AG08396 (cell line): ENCODE measurements around the gene KLHL40.

Experiments
- DNase-seq: peaks from one replicate; pipeline ENCODE4 v3.0.0; 2012; ENCODE audit warnings: low spot score, mixed read lengths

Gene KLHL40

DNA sequence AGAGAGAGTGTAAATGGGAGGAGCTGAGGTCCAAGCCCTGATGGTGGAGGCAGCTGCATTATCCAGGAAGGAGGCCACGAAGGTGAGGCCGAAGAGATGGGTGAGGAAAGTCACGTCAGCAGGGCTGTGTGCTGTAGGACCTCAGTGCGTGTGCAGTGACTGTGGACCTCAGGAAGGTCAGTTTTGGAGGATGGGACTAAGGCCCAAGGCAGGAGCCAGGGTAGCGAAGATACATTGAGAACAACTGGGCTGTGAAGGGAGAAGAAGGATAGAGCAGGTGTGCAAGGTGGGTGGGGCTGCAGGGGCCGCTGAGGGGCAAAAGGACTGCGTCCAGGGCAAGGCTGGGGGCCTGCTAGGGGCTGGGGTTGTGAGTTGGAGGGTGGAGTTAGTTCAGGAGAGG lies 4.9 kb downstream of the KLHL40 start:
- no peak for DNase-seq

DNA sequence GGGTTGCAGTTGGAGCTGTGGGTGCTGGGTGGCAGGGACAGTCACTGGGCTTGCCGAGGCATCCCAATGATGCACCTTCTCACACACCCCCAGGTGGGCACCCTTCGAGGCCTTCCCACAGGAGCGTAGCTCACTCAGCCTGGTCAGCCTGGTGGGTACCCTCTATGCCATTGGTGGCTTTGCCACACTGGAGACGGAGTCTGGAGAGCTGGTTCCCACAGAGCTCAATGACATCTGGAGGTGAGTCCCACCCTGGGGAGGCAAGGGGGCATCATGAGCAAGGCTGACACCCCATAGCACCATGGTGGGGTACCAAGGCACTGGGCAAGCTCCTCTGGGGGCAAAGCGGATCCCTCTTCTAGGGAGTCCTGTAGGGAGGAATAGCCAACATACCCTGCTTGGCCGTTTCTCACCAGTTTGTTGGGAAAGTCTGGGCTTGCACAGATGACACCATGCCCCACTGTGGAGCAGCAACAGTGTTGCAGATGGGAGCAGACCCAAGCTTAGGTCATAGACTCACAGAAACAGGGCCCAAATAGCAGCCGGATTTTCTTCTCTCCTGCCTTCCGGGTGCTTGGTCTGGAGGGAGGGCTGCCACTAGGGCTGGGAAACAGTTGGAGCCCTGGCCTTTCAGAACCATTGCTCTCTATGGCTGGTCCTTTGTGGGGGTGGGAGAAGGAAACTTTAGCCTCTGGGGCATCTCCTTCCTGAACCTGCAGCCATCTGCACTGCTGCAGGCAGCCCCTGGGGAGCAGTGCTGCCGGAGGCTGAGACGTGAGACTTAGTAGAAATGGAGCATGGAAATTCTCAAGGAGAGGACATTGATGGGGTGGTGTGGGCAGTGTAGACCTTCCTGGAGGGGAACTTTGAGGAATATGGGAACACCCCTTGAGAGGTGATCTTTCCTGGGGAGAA lies 5.7 kb downstream of the KLHL40 start:
- DNase-seq, result no peak

DNA sequence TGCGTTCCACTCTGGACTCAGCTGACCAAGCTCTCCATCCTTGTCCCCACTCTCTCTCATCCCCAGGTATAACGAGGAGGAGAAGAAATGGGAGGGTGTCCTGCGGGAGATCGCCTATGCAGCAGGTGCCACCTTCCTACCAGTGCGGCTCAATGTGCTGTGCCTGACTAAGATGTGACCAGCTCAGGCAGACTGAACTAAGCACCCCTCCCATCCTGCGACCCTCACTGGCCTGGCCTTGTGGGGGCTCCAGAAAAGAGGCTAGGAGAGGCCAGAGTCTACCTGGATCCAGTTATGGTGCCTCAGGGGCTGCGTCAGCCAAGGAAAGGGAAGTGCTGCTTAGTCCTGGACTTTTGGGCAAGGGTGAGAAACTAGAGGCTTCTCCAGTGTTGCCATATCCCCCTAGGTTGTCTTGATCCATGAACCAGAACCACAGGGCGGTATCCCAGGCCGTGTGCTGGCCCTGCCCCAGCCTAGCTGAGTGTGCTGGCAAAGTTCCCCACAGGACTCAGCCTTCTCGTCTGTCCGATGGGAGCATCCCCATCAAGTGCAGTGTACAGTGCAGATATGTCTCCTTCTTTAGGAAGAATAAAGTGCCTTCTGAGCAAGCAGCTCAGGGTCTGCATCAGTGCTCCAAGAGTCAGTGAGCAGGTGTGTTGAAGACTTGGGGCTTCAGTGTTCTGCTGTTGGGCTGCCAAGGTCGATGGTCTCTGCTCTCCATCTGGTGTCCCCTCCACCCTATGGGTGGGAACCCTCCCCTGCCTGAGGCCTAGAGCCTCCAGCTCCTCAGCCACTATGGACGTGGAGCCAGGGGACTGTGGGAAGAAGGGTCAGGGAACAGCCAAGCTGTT lies 6.7 kb downstream of the KLHL40 start:
- DNase-seq, result no peak

DNA sequence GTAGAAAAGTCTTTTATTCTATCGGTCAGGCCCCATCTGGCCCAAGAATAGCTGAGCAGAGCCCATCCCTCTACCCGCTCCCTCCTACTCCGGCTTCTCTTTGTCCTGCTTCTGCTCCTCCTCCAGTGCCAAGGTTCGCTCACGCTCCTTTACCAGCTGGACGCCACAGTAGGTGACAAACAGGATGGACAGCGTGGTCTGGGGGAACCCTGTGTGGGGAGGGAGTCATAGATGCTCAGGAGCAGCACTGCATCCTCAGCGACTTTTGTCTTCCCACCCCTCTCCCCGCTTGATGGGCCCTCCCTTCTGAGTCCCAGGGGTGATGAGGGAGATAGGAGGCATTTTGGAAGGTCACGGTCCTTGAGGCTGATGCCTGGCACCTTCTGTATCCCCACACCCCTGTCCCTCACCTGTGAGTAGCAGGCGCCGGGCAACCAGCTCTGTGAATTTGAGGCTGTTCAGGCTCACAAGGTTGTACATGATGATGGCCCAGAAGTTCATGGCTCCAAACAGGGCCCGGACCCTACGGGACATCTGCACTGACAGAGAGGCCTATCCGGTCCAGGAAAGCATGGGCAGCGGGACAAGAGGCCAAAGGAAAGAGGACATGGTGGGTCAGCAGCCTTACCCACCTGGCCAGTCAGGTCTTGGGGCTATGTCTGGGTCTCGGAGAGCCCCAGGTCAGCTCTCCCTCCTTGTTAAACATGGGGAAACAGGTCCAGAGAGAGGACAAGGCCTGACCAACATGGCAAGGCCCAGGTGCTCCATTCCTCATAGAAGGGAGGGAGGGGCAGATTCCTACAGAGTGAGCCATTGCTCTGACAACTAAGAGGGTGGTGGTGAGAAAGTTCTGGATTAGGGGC lies 7.6 kb downstream of the KLHL40 start:
- no peak for DNase-seq

DNA sequence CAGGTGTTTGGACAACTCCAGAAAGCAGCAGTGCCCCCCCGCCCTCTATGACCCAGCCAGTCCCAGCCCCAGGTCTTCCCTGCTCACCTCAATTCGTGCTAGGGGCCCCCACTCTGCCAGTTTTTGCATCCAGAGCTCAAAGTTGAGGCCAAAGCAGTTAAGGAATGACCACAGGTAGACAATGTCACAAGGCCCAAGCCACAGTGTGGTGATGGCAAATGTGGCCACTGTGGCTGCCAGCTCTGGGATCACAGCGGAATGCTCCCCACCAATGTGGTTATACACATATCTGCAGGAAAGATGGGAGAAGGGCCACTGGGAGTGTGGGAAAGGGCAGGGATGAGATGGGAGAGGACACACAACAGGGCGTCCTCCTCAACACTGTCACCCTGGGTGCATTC lies 8.2 kb downstream of the KLHL40 start:
- DNase-seq, result no peak

DNA sequence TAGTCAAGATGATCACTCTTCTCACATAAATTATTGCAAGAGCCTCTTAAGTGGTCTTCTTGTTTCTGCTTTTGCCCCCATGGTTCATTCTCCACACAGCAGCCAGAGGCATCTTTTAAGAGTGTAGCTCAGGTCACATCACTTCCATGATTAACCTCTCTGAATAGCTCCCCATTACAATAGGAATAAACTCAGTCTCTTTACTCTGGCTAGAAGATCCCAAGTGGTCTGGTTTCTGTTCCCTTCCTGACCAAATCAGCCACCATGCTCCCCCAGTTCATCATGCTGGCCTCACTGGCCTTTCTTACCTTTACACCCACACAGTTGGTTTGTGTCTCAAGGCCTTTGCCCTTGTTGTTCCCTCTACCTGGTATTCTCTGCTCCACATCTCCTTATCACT lies 9.0 kb downstream of the KLHL40 start:
- DNase-seq, result no peak

DNA sequence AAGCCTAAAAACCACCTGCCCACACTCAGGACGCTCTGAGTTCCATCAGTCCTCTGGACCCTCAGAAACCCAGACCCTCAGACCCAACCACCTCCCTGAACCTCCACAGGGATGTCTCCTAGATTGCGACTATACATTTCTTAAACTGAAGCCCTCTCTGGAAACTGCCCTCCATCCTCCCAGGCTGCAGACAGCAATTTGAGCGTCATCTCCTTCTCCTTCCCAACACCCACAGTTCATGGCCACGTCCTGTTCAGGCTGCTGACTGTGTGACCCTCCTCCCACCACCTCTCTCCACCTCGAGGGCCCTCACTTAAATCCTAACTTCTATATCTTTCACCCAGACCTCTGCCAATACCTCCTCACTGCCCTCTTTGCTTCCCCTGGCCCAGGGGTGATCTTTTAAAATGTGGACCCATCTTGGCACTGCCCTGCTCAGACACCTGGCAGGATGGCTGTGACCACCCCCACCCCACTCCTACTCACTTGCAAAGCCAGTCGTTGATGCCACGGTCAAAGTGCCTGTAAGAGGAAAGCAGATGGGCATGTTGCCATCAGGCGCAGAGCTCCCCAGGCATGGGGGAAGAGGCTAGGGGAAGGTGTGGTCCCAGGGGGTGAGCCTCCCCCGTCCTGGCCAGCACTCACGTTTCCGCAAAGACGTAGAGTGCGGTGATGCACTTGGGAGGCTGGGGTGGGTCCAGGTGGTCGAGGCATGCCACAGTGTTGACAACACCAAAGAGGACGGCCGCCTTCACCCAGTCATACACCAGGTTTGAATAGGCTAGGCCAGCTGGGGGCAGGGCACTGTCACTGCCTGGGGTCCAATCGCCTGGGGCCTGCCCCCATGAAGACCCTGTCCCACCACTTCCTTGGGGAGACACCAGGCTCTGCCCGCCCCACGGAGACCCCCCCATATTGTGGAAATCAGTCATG lies 11.3 kb downstream of the KLHL40 start:
- DNase-seq, result no peak

DNA sequence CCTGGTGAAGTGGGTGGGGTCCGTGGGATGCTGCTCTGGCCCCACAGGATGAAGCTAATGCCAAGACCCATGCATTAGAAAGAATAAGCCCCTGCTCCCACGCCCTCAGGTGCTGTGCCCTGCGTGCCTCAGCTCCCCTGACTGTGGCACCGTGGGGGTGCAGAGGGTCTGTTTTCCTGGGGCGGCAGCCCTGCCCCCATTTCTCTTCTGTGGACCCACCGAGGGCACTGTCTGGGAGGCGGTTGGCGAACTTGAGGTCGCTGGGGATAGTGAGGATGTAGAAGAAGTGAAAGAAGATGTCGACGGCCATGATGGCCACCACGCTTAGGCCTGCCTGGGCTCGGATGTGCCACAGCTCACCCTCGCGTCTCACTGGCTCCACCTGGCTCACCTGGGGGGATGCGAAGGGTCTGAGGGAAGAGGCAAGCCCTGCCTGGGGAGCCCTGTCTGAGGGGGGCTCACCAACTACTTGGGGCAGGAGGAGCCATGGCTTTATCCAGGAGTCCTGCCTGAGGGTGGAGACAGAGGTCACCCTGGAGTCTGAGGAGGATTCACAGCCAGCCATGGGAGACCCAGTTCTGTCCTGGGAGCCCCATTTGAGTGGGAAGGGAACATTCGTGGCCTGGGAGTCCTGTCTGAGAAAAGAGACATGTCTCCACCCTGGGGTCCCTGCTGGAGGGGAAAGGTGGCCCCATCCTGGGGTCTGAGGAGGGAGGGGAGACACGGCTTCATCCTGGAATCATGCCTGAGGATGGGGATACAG lies 12.1 kb downstream of the KLHL40 start:
- DNase-seq, result no peak

DNA sequence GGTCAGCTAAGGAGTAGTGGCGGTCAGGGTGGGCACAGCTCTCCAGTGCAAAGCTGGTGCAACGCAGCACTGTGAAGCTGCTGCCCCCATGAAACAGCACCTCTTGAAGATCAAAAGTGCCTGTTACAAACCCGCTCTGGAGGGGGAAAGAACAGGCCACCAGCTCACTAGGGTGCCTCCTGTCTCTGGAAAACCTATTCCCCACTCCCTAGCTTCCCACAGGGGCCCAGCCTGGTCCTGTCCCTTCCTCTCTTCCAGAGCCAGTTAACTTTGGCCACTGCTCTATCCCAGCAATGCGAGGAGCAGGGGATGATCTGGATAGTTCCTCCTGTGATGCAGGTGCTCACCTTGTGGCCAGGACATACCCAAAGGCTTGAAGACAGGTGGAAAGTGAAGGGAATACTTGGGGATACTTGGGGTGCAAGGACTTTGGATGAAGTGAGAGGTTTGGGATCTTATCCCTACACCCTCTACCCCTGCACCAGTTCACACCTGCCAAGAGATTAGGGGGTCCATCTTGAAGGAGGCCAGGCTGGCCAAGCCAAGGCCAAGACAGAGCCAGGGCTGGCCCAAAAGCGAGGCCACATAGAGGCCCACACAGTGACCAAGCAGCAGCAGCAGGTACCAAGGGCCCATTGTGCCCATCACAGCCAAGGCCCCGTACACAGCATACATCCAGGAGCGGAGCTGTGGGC lies 13.0 kb downstream of the KLHL40 start:
- DNase-seq, result no peak

DNA sequence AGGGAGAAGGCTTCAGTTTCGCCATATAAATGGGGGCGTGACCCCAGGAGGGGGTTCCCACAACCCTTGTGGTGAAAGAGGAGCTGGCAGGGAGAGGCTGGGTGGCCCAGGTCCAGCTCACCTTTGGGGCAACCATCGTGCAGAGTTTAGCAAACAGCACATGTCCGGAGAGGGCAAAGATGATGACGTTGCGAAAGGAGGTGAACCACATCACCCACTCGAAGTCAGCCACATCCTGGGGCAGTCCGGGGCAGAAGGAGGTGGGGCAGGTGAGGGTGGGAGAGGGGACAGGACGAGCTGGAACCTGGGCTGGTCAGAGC lies 13.5 kb downstream of the KLHL40 start:
- DNase-seq, result no peak

DNA sequence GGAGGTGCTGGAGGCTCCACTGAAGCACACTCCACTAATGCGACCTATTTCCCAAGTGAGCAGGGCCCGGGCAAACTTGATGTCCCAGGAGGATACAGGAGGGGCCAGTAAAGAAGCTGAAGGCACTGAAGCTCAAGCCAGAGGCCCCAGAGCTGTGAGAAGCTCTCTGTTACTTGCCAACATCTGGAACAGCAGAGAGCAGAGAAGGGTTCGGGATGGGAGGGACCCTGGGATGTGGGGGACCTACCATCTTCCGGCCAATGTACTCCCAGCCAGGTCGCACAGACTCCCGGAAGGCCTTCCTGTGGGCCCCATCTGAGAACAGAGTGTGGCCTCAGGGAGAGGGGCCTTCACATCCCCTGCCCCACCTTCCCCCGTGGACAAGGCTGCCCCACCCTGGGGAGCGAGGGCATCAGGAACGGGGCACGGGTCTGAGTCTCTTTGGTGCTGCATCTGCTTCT lies 14.2 kb downstream of the KLHL40 start:
- no peak for DNase-seq

DNA sequence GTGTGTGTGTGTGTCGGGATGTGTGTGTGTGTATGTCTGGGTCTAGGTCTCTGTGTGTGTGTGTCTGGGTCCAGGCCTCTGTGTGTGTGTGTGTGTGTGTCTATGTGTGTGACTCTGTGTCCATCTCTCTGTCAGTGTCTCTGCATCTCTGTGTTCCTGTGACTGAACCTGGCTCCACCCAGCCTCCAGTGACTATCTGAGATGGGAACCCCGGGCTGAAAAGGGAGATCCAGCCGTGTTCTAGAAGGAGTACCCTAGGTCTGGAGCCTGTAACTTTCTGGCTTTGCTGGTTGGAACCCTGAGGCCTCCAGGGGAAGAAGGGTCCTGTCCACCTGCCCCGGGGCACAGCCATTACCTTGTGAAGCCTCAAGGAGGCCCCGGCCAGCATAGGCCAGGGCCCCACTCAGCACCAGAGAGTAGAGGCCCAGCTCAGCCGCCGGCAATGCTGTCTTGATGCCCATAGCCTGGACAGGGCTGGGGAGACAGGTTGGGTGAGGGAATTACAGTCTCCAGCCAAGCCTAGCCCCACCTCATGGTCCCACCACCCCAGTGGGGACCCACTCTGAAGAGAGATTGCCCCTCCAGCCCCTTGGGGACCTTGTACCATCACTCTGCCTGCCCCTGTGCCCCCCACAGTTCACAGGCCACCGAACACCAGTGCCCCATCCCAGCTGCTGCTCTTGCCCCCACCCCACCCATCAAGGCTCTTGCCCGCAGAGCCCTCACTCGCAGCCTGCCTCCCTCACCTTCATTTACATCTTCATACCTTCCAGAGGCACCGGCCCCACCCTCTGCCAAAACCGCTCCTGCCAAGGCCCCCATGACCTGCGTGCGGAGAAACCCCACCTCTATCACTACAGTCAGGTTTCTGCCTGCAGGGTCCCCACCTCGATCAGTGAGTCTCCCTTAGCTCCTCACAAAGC lies 15.3 kb downstream of the KLHL40 start:
- DNase-seq, result no peak

DNA sequence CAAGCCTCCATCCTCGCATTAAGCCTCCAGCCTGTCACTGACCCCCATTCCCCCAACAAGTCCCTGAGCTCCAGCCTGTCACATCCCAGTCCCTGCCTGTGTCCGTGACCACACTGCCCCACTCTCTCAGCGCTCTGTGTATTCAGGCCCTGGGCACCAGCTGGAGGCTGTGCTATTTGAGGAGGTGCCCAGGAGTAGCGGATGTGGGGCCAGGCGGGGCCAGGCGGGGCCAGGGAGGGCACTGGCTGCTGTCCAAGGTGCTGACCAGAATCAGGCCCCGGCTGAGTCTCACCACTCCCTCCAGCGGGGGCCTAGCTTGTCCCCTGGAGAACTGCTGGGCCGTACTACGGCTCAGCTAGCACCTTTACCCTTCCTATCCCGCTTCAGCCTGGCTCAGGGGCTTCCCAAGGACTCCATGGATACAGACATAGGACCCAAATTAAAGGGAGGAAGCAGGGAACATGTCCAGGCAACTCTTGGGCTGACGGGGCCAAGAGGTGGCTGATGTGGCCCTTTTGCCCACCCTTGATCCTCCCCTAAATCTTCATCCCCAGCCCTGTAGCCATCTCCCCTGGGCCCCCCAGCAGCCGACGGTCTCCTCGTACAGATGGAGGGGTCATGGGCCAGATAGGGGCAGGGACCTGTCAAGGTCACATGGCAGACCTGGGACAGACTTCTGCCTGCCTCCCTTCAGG lies 16.2 kb downstream of the KLHL40 start:
- peak; percentile 82 for DNase-seq

DNA sequence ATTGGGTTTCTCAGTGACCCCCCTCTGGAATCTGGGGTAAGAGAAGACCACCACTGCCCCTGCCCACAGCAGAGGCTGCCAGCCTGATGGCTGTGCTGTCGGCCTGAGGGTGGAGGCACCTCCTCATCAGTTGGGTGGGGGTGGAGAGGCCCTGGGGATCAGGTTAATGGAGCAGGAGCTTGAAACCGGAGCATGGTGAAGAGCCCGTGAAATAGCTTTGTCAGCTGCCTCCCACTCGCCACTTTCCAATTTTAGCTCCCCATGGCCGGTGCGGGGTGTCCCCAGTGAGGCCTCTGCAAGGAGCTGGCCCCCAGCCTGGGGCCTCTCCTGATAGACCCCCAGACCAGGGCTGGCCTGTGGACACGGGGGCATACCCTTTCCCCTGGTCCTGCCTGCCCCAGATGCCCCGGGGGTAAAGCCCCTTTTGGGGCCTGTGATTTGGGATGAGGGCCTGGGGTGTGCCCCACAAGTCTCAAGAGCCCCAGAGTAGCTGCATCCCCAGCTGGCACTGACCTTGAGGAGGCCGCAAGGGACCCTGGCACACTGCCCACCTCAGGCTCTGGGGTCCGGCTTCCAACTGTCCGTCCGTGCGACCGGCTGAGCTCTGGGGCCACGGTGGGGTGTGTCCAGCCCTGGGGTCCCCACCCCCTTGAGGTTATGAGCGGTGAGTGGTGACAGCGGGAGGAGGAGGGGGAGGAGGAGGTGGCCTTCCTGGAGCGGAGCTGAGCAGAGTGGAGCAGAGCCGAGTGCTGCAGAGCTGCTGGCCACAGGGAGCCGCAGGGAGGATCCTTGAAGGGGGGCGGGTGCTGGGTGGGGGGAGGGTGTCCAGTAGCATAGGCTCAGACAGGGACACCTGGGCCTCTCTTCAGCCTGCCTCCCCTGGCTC lies 17.0 kb downstream of the KLHL40 start, which contains the start of gene HHATL:
TSS of gene HHATL (minus strand) at position 733 of the 886 bp plus-strand sequence. CDS start 1,972 bp downstream, outside the sequence.
- DNase-seq, result no peak

DNA sequence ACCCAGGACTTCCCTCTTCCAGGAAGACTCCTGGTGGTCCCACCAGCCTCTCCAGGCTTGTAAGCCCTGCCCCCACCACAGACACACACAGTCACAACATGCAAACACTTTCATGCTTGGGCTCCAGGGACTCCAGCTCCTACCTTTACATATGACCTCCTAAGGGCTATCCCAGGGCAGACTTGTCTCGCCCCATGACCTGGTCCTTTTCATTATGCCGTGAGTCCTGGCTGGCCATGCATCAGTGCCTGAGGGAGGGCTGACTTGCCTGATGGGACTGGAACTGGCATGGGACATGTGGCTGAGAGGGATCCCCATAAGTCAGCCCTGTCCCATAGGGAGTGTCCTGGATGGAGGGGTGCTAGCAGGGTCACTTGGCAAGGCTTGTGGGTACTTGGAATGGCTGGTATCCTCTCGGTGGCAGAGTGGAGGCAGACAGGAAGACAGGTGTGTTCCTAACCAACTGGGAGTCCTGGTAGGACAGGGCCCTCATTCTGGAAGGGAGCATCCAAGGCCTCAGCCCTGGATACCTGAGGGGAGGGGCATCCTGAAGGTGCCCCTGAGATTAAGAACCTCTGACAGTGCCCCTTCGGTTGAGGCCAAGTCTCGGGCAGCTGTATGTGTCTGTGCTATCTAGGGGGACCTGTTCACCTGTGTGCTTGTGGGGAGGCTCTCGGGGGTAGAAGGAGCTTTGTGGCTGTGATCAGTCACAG lies 17.8 kb downstream of the KLHL40 start:
- DNase-seq, result no peak

DNA sequence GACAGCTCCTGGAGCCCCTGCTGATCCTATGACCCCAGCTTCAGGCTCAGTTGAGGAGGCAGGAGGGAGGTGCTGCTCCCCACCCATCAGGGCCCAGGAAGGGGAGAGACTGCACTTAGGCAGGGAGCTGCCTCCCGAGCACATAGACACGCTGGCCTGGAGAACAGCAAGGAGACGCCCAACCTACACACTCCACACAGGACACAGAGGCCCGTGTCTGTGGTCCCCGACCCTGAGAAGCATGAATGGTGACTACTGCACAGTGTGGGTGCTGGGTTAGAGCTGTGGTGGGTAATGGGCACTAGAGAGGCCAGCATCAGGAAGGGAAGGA lies 18.3 kb downstream of the KLHL40 start:
- no peak for DNase-seq
